Fibroblast of the conjunctiva (primary cell): Measurements from ENCODE around the gene HOXB2.

Experiments used
- DNase-seq: peaks from one replicate; pipeline ENCODE4 v3.0.0-alpha.2; 2010; ENCODE audit warnings: low read depth

HOXB2 gene

GRCh38 chr17:48545022-48545375, at the start of gene HOXB2:
TSS of gene HOXB2 (minus strand) at chr17:48545109. CDS start at chr17:48544911, 198 bp downstream.
- no peak for DNase-seq

GRCh38 chr17:48593840-48594537, 49.1 kb upstream of the HOXB2 start:
- peak; percentile 18 for DNase-seq

GRCh38 chr17:48593126-48593829, 48.4 kb upstream of the HOXB2 start, which contains the start of gene HOXB5:
TSS of gene HOXB5 (minus strand) at chr17:48593779. CDS start at chr17:48593682, 97 bp downstream.
- no peak for DNase-seq

DNA sequence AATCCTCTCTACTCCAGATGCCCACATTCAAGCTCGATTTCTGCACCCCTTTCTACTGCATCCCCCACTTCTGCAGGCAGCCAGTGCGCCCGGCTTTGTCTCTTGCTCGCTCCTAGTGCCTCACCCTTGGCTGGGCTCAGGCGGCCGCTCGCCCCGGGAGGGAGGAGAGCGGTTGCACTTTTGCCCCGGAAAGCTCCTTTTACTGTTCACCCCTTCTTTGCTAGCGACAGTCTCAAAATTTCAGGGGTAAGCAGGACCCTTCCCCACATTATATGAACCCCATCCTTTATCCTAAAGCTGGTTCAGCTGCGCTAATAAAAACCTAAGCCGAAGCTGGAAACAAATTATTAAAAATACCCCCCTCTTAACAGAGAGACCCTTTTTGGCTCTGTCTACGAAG, 47.7 kb upstream of the HOXB2 start:
- no peak for DNase-seq

GRCh38 chr17:48592057-48592514, 47.2 kb upstream of the HOXB2 start:
- no peak for DNase-seq

- no peak for DNase-seq
Observed at GRCh38 chr17:48591255-48592056, 46.5 kb upstream of the HOXB2 start.

- no peak for DNase-seq
Observed at GRCh38 chr17:48590607-48591161, 45.8 kb upstream of the HOXB2 start.

DNA sequence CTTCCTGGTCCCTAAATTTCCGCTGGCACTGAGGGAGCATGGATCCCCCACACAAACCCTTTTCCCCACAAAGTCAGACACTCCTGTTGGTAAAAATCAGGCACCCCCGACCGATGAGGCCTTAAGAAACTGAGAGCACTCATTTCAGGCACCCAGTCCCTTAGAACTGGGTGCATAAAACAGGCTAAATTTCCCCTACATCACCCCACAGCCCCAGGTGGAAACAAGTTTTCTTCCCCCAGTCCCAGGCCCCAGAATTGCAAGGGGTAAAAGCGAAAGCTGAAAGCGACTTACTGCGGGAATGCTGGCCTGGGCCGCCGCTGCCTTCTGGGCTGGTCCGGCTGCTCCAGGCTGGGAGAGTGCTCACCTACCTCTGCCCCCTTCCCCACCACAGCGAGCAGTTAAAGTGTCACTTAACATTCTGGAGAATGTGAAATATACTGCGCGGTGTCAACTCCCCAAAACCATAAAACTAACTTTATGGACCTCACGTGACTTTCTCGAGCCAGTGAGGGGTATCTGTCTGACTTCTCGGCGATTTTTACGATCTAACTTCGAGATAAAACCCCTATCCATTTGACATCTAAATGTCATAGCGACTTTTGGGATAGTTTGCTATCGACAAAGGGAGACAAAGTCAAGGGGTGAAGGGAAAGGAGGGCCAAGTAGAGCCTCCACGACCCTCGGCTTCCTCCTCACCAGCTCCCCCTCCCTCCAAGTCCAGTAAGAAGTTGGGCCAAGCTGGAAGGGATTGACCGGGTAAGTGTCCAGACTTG, 45.1 kb upstream of the HOXB2 start, which contains the start of gene HOXB3:
Gene HOXB3, minus strand, starts transcription at position 411 of the 776 bp plus-strand sequence. CDS start 37,767 bp downstream, outside the sequence.
- DNase-seq: no peak

DNA sequence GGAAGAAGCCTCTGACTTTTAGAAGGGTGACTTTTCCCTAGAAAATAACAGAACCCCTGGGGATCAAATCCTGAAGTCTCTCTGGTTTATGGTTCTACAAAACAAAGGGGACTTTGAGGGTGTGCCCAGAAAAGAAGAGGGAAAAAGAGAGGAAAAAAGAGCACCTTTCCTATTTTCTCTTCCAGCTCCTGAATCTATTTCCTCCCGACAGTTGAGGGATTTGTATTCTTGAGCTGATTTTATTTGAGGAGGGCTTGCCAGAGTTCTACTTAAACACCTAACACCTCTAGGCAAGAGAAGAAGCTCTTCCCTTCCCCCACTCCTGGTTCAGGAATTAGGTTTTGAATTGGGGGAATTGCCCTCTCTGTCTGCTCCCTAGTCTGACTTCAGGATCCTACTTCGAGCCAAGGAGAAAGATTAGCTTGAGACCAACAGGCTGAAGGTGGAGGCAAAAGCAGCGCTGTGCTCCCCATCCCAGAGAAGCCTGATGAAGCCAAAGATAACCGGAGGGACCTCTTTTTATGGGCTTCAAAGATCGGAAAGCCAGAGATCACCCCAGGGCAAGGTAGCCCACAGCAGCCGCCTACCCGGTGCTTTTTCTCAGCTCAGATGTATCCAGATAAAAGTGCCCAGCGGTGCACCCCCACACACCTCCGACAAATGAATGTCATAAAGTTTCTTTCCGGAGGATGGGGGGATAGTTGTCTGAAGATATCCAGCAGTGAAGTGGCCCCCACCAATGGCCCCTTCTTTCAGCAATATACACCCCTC, 44.3 kb upstream of the HOXB2 start:
- DNase-seq: no peak

DNA sequence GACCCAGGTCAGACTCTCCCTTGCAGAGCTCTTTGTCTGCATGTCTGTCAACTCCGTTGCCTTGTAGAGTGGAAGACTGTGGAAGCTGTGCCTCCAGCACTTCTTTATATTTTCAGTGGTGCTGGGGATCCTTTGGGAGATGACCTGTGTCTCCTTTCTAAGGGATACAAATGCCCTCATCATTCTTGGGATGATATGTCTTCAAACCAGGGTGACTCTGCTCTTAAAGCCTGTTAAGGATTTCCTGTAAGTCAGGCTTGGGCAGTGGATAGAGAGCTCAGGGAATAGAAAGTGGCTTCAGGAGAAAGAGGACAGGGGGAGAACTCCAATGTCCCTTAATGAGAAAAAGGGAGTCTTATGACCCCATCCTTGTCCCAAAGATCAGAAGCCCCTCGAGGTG, 43.6 kb upstream of the HOXB2 start:
- no peak for DNase-seq

DNA sequence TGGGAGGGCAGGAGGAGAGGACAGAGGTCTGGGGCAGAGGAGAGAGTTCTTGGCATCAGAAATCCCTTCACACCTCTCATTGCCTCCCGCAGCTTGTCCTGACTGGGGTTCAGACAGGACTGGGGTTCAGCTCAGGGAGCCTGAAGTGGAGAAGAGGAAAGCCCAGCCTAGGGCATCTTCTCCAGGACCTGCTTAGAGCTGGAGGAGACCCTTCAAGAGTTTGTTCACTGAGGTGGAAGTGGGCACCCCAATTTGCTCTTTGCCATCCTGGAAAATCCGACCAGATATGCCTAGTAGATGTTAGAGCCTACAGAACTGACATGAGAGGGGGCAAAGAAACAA, 43.1 kb upstream of the HOXB2 start:
- no peak for DNase-seq

- DNase-seq: no peak
Observed at GRCh38 chr17:48587276-48588073, 42.6 kb upstream of the HOXB2 start.

GRCh38 chr17:48586355-48587258, 41.7 kb upstream of the HOXB2 start:
- no peak for DNase-seq

DNA sequence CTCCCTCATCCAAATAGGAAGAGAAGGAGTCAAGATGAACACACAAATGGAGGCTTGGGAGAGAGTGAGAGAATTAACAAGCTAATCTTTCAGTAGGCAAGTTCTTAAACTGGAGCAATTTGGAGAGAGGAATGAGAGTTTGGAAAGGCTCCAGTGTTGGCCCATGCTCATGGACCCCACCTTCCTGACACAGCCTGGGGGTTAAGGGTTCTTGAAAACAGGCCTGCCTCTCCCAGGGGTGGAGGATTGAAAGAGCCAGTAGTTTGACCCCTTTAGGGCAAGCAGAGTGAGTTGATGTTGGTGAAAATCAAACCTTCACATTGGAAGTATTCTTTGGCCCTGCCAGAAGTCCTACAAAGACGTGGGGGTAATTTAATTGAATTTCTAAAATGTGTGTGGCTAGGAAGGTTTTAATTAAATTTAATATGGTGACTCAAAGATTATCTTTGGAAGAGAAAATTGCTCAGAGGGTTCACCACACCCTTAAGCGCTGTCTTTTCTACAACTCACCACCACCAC, 39.4 kb upstream of the HOXB2 start:
- DNase-seq: no peak

DNA sequence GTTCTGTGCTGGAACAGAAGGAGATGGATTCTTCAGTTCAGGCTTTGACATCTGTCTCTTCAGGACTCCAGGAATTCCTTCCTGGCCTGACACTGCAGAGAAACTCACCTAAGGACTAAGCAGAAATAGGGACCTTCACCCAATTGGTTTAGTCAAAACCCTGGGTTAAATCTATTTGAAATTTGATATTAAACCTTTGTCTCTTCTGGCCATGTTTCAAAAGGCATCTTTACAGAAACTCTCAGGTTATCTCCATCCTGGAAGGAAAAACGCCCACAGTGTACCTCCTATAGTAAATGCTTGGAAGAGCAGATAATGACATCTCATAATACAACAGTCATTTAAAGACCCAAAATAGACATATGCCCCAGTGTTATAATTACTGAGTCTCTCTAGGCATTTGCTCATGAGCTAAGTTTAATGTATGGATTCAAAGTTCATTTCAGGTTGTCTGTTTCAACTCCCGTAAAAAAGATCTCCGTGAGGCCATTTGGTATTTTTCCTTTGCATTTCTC, 38.9 kb upstream of the HOXB2 start:
- no peak for DNase-seq

DNA sequence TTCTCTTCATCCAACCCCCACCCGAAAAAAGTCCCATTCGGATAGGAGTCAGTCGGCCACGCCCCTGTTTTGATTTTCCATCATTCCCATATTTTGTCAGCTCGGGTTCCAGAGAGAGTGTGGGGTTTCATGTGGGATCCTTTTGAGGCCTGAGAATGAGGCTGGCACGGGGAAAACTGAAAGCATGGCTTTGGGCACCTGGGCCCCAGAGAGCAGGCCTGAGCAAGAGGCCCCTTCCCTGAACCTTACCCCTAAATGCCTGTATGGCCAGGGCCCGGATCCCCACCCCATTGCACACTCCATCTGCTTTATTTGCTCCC, 37.8 kb upstream of the HOXB2 start:
- no peak for DNase-seq

- DNase-seq: no peak
Observed at GRCh38 chr17:48579760-48580554, 35.0 kb upstream of the HOXB2 start.

DNA sequence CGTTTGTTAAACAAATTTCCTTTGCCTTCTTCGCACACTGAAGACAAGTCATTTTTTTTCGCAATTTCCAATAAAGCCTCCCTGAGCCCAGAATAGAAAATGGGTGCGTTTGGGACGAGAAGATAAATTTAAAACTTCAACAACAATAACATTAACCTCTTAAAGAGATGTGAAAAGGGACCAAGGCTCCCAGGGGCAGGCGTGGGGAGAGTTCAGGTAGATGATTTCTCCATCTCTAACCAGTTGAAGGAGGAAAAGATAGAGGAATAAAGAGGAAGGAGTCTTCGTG, 34.5 kb upstream of the HOXB2 start:
- no peak for DNase-seq
